ENCODE measurements around the gene TRIM50.

DNA sequence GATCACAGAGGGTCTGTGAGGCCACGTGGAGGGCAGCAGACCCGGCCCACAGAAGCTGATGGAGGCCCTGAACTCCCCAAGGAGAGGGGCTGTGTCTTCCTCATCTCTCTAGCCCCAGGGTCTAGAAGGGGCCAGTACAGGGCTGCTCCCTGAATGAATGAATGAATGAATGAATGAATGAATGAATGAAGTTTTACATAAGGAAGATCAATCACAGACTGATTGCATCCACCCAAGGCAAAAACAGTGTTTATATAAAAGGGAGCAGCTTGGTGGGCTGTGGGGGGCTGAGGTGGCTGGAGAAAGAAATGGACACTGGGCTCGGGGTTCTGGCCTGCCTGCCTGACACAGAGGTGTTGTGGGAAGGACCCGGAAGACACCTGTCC lies 14.4 kb downstream of the TRIM50 start:
- no peak for TF ChIP-seq CTCF (IDR thresholded peaks at IDR 0.05; ENCODE audit: poor library complexity)
- no peak for TF ChIP-seq EZH2 (IDR thresholded peaks at IDR 0.05; ENCODE audit: borderline replicate concordance)

Data from hepatocyte (in vitro differentiated cells).